Stimulated activated CD4-positive, alpha-beta T cell treated with anti-CD3 and anti-CD28 coated beads, Interleukin-4, amount 100 ng/mL, for 48 hours (primary cell): Measurements from ENCODE around the gene DPP4.
"Not testable (repeated sequence)": the region's sequence is repeated elsewhere in the genome, so short reads cannot be mapped to it uniquely, and the experiment has no call there.

ENCODE experiments used
- DNase-seq, 2 donors: peaks; one replicate each; pipeline ENCODE4 v3.0.0-alpha.2; 2020; ENCODE audit warnings: low read depth in 2 of 2

DPP4 gene

DNA sequence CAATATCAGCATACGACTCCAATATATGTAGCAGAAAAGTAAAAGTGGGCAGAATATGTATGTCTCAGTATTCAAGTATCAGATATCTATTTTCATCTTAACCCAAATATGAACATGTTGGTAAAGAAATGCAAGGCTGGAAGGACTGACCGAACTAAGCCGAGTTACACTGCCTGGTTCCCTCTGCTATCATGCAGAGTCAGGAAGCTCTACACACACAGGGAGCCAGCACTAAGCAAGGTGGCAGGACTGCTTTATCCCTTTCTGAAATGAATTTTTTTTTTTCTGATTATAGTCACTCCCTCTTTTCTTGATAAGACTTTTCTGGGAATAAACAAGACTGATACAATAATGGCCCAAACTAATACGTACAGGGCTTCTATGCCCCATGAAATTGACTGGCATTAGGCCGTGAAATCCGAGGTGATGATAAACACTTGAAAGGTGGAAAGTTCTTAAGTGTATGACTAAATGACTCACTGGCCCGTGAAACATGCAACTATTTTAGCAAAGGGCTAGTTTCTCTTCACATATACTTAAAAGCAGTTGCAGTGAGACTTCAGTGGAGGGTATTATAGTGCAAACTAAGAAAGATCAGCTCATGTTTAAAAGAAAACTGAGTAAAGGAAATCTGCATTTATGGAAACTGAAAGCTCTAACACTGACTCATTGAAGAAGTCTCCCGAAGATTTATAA lies 14.9 kb downstream of the DPP4 start:
- no peak for DNase-seq

GRCh38 chr2:162057426-162057825 lies 16.6 kb downstream of the DPP4 start:
- DNase-seq = no peak

DNA sequence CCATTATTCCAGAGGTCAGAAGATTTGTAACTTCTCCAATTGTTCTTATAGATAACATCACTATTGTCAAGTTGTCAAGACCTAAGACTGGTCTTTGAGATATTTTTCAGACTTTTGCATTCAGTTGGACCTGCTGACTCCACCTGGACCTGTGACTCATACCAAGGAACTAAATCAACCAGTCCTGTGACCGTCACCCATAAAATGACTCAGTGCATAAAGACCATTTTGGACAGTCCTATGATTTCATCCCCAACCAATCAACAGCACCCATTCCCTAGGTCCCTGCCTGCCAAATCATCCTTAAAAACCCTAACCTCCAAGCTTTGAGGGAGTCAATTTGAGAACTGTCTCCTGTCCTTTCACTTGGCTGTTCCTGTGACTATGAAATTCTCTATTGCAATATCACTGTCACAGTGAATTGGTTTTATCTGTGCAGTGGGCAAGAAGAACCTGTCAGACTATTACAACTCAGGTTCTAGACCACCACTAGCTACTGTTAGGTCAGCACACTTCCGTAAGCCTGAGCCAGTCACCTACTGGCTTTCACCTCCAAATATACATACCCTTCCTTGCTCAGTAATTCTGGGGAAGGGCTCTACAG lies 17.1 kb downstream of the DPP4 start:
- DNase-seq = no peak

DNA sequence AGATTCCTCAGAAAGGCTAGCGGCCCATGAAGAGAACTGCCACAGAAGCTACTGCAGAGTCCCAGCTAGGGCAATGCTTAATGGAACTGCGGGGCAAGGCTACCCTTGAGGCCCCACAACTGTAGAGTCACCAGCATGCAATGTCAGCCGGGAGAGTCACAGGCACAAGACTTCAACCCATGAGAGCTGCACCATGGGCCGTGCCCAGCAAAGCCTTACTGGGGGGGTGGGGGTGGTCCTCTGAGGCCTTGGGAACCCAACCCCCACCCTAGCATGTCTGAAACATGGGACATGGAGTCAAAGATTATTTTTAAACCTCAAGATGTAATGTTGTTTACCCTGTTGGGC lies 20.2 kb downstream of the DPP4 start:
- no peak for DNase-seq

GRCh38 chr2:162053066-162053807 lies 20.8 kb downstream of the DPP4 start:
- DNase-seq = no peak

DNA sequence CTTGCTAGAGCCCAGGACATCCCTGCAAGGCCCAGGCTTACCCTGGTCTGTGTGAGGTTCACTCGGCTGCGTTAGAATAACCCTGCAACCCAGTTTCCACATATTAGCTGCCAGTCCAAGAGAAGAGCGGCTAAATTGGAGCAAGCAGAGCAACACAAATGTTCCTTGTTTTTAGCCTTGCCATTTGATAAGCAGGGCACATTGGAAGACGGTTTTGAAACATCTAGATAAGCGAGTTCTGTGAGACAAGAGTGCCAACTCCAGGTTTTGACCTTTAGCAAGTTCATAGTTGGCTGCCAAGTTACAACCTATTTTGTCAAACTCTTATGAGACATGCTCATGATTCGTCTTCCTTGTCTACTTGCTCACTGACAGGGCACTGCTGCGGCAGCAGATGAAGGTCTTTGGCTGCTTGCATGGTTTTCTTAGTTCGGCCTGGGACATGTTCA lies 23.5 kb downstream of the DPP4 start:
- DNase-seq = no peak

DNA sequence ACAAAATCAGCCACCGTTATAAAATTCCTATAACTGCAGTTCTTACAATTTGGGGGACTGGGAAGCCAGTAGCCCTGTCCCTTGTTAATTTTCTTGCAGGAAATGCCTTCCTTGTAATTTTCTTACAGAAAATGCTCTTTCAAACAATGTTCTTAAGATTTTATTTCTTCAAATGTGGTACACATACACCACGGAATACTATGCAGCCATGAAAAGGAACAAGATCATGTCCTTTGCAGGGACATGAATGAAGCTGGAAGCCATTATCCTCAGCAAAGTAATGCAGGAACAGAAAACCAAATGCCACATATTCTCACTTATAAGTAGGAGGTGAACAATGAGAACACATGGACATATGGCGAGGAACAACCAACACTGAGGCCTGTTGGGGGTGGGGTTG lies 24.9 kb downstream of the DPP4 start:
- not testable (repeated sequence) for DNase-seq

DNA sequence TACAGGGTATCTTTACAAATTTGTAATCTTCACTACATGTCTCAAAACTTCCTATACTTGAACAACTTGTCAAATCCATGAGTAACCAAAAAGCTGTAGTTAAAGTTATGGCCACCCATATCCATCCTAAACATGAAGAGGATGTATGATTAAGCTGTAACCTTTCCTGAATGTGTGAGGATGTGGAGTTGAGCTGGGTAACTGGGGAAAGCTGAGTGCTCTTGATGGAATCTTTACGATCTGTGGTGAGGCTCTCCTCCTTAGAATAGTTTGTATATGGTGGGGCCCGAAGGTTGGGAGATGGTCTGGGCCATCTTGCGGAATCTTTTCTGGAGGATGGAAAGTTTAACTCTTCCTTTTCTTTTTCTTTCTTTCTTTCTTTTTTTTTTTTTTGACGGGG lies 29.4 kb downstream of the DPP4 start:
- DNase-seq = no peak

DNA sequence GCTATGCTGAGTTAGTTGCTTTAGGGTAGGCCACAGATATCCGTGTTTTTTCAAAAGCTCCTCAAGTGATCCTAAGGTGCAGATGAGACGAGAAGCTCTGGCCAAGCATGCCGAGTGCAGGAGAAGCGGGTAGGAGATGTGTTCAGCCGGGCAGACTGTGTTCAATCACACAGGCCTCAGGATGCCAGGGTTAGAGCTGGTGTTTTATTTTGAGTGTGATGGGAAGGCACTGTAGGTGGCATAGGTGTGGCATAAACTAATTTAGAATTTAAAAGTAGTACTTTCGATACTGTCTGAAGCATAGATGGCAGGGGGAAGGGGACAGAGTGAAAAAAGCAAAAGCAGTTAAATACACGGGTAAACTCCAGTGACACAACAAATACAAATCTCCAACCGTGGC lies 30.9 kb downstream of the DPP4 start:
- no peak for DNase-seq

DNA sequence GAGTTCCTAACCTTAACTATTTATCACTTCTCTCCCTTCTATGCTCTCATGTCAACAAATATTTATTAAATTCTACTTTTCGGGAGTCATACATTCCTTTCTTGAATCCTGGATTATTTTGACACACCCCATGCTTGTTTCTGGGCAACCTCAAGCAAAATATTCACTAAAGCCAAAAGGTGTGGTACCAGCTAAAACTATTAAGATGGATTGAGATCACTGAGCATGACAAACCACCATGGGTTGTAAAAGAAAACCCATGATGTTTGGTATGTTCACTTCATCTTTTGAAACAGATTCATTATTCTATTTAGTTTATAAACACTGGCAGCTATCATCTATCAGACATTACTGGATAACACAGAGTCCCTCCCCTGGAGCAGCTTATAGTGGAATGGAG lies 32.5 kb downstream of the DPP4 start:
- no peak for DNase-seq

DNA sequence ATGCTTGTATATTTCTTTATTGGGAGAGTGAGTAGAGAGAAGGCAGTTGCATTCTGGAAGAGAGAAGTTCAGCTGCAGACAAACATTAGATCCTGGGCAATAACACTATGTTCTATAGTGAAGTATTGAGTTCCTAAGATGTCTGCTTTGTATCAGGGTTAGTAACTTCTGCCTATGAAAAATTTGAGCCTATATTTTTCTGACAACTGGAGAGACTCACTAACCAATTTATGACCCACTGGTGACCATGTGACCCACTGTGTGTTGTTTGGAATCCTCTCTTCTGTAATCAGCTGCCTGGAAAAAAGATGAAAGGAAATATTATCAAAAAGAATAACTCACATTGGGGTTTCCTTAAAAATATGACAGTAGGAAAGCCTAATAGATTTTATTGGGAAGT lies 35.3 kb downstream of the DPP4 start:
- no peak for DNase-seq

- DNase-seq = no peak
Measured at GRCh38 chr2:162037886-162038285, 36.1 kb downstream of the DPP4 start.

DNA sequence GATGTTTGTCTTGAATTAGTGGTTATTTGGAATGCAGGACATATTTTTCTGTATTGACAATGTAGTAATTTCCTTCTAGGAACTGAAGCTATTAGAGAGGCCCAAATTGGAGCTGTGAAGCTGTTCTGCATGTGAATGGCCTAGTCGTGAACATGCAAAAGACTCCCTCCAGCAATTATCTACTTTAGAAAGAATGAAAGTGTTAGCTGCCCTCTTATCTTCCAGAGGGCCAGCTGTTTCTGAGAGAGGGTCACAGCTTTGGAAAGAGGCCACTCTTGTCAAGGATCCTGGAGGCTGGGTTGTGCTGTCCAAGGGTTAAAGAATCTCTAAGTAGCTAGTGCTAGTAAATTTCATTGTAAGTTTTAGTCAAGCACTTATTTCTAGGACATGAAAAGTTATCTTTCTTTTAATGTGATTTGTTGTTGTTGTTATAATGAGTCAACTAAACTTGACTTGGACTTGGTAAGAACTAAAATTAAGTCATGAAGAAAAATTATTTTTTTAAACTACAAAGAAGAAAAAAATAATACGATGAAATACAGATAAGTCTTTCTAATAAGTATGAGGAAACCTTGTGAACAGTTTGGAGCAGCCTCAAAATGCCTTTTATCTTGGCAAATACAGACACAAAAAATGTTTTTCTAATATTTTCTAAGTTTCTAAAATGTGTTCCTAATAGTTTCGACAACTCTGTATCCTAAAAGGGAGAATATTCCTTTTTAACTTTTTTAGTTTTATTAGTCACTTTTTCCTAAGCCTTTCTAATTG lies 36.8 kb downstream of the DPP4 start:
- no peak for DNase-seq

DNA sequence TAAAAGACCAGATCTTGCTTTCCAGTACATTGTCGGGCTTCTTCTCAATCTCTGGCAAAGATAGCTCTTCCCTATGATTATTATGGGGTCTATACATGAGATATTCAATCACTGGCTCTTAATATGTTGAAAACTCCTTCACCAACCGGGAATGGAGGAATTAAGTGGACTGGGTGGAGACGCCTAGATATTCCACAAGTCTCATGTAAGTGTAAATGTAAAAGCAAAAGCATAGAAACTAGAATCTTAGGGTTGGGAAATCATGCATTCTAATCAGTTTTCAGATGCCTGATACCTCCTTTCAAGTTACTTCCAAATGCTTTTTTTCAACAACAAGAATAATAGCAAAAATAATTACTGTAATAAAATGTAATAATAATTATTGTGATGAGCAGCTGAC lies 38.0 kb downstream of the DPP4 start:
- no peak for DNase-seq

DNA sequence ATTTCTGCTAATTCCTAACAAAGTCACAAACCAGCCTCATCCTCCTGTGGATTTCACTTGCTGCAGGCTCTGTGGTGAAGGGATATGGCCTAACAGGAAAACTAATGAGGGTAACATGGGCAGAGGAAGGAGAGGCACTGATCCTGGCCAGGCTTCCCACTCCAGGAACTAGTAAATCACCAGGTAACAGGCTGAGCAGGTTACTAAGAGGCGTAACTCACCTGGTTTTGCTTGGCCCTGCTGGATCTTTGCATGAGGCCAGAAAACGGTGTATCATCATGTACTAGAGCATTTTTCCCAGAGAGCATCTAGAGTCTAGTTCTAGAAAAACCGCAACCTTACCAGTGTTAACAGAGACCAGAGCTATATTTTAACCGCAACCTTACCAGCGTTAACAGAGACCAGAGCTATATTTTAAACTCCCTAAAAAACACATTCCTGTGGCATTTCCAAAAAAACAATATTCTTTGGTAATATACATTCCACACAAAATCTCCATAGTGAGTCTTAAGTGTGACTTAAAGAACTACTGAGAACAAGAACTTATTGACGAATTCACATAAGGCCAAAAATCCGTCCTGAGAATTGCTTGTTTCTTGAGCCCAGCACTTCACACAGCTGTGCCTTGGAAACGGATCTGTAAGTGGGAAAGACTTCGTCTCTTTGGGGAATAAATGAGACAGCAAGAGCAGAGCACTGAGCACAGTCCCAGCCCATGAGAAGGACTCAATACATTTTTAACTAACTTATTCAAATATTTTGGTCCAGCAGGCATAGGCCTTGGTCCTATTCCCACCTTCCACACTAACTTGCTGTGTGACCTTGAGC lies 43.4 kb downstream of the DPP4 start:
- DNase-seq = no peak

- DNase-seq = no peak
Measured at GRCh38 chr2:162029287-162029901, 44.6 kb downstream of the DPP4 start.

DNA sequence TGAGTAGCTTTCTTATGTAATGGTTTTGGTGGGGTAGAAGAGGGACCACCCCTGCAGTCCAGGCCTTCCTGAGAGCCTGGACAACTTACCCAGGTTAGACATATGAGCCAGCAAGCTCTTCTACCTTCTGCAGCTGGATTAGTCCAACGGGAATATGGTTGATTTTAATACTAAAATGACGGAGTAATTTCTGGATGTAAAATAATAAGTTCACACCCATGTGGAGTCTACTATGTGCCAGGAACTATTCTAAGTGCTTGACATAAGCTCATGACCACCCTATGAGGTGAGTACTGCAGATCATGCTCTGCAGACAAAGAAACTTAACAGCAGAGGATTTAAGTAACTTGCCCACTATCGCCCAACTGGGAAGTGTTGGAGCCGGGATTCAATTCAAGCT lies 45.5 kb downstream of the DPP4 start:
- DNase-seq = no peak

GRCh38 chr2:162025121-162025911 lies 48.7 kb downstream of the DPP4 start:
- no peak for DNase-seq

DNA sequence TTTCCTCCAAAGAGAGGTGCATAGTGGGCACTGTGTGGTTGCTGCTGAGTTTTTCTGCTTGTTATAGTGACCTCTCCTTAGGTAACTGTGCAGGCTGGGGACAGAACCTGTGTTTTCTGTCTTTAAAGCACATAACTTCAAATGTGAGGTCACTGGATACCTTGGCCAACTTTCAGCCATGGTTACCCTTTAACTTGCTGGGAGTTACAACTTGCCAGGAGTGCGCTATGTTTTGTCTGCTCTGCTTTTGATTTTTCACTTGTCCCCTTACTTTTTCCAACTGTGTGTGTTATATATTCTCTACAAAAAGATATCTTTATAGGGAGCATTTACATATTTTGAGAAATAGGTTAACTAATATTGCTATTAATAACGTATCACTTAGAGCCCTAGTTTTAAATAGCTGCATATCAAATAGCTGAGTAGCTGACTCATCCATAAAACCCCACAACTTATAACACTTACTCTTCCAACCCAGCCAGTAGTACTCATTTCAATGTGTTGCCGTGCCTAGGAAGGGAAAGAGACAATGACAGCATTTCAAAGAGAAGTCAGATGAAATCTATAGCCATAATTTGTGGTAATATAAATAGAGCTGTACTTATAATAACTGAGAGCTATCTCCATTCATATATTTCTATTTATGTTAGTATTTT lies 51.6 kb downstream of the DPP4 start:
- DNase-seq = no peak
